ENCODE results near the gene OR51I1. TPM values are rescaled to one million over a fixed set of nuclear protein-coding genes. Genes with fewer than 3 reads are reported as not detected.

Gene OR51I1
- under 1 TPM in 1 of 2 donors, not detected in 1; 0.34 TPM for total RNA-seq

GRCh38 chr11:5441414-5441813 is at the start of gene OR51I1:
OR51I1 (minus strand) TSS chr11:5441514; CDS start chr11:5441514, 0 bp downstream.

DNA sequence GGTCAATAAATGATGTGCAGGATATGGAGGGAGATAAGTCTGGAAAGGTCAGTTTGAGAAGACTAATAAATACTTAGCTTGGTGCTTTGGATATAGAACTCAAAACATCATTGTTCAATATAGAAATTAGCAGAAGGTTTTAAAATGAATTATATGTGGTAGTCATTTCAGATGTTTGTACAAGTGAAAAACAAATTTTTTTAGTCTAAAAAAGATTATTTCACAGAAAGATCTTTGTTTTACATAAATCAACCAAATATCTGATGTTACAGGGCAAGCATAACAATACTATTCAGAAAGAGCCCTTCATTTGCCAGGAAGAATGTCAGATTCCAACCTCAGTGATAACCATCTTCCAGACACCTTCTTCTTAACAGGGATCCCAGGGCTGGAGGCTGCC is 47.1 kb upstream of the OR51I1 start, which contains the start of gene OR52D1:
Gene OR52D1 (plus strand): TSS at position 301 of the 400 bp plus-strand sequence. CDS start 22 bp downstream, at position 323.

DNA sequence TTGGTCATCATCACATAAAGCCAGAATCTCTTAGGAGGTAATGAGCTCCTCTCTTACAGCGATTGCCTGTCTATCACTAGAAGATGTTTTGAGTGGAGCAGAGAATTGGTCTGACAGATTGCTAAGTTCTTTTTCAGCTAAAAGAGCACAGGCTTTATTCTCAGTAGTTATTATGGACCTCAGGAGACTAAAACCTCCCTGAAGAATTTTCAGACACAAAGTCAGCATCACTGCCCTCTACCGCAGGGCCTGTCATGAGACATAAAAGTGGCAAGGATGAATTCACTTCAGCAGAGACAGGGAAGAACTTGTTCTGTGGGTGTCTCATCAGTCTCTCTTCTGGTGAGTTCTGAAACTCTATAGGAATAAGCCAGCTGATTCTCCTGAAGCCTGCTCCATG is 7.7 kb upstream of the OR51I1 start, which contains the start of gene OR51I2:
Gene OR51I2 (plus strand): TSS at position 301 of the 400 bp plus-strand sequence. CDS start 4,166 bp downstream, outside the sequence.

GRCh38 chr11:5421811-5422210 is 19.5 kb downstream of the OR51I1 start, which contains the start of gene OR51Q1:
OR51Q1 (plus strand) TSS chr11:5422111; CDS start chr11:5422201, 90 bp downstream.

Other genes with a start within 250 kb of the OR51I1 start
- gene OR51V1, start 240.8 kb downstream of the OR51I1 start, total RNA-seq: not detected
- gene HBB, start 214.4 kb downstream of the OR51I1 start, total RNA-seq: not detected
- gene HBD, start 207.0 kb downstream of the OR51I1 start, total RNA-seq: not detected
- not detected for gene HBG1, start 191.7 kb downstream of the OR51I1 start, total RNA-seq
- gene HBG2, start 186.7 kb downstream of the OR51I1 start, total RNA-seq: not detected
- gene HBE1, start 171.6 kb downstream of the OR51I1 start, total RNA-seq: not detected
- gene OR51B4, start 139.6 kb downstream of the OR51I1 start, total RNA-seq: not detected
- under 1 TPM in 1 of 2 donors, not detected in 1; 0.34 TPM for gene OR51B2, start 117.2 kb downstream of the OR51I1 start, total RNA-seq
- gene OR51B5, start 98.0 kb downstream of the OR51I1 start, total RNA-seq: not detected
- gene OR51B6, start 90.0 kb downstream of the OR51I1 start, total RNA-seq: not detected
- not detected for gene OR51M1, start 57.7 kb downstream of the OR51I1 start, total RNA-seq
- gene OR51Q1, start 19.4 kb downstream of the OR51I1 start, total RNA-seq: not detected
- gene OR51I2, start 7.8 kb upstream of the OR51I1 start, total RNA-seq: not detected
- not detected for gene OR52D1, start 47.2 kb upstream of the OR51I1 start, total RNA-seq
- gene UBQLN3, start 68.4 kb upstream of the OR51I1 start, total RNA-seq: not detected
- under 1 TPM in 1 of 2 donors, not detected in 1; 0.34 TPM for gene UBQLNL, start 75.2 kb upstream of the OR51I1 start, total RNA-seq
- under 1 TPM in 1 of 2 donors, not detected in 1; 0.69 TPM for gene OR52H1, start 107.0 kb upstream of the OR51I1 start, total RNA-seq
- not detected for gene OR52B6, start 139.4 kb upstream of the OR51I1 start, total RNA-seq
- gene TRIM6, start 155.1 kb upstream of the OR51I1 start, total RNA-seq: 1 to 10 TPM; 4.5 to 8.7 TPM
- gene TRIM34, start 183.5 kb upstream of the OR51I1 start, total RNA-seq: 10 to 100 TPM; 19.3 to 26.6 TPM
- gene TRIM5, start 243.6 kb upstream of the OR51I1 start, total RNA-seq: 10 to 100 TPM; 66.8 to 72.6 TPM
- gene TRIM22, start 248.3 kb upstream of the OR51I1 start, total RNA-seq: 100 to 1,000 TPM; 117 to 188 TPM

All from melanocyte of skin (primary cell).